HEK293T (cell line): ENCODE results near the gene SHISA7.
"Not testable (repeated sequence)": the region's sequence is repeated elsewhere in the genome, so short reads cannot be mapped to it uniquely, and the experiment has no call there.

Source experiments
- ARNT ChIP-seq: fragments of 450-650 bp; IDR thresholded peaks from 2 replicates; pipeline ENCODE4 v1.6.1; 2017; ENCODE audit warnings: mild to moderate bottlenecking
- BHLHE40 ChIP-seq: fragments of 450-650 bp; IDR thresholded peaks from 2 replicates; pipeline ENCODE4 v1.6.1; 2016; ENCODE audit warnings: mild to moderate bottlenecking, moderate library complexity, borderline replicate concordance
- ELF4 ChIP-seq: fragments of 450-650 bp; IDR thresholded peaks from 2 replicates; pipeline ENCODE4 v1.6.1; 2017; ENCODE audit warnings: antibody characterized with exemption
- FOXK2 ChIP-seq: fragments of 450-650 bp; IDR thresholded peaks from 2 replicates; pipeline ENCODE4 v1.6.1; 2016; ENCODE audit warnings: mild to moderate bottlenecking
- L3MBTL2 ChIP-seq: fragments of 450-650 bp; conservative IDR thresholded peaks from 2 replicates; pipeline ENCODE4 v1.6.1; 2016; ENCODE audit warnings: mild to moderate bottlenecking
- TARDBP ChIP-seq: fragments of 450-650 bp; IDR thresholded peaks from 2 replicates; pipeline ENCODE4 v1.6.1; 2016
- ZNF384 ChIP-seq: fragments of 450-650 bp; IDR thresholded peaks from 2 replicates; pipeline ENCODE4 v1.6.1; 2016

GRCh38 chr19:55448175-55448490 lies 5.0 kb upstream of the SHISA7 start:
- not testable (repeated sequence) for TF ChIP-seq ARNT, ZNF384, BHLHE40, FOXK2, ELF4, TARDBP, L3MBTL2
